GM21619 (cell line): ENCODE measurements around the gene KIF26A.
"Not testable (repeated sequence)": the region's sequence is repeated elsewhere in the genome, so short reads cannot be mapped to it uniquely, and the experiment has no call there.

ENCODE experiments used
- ATAC-seq: cut with Tn5 transposase; IDR thresholded peaks from one replicate; pipeline ENCODE4 v1.9.1; 2021; ENCODE audit not compliant: unreplicated experiment

Gene KIF26A

GRCh38 chr14:104219731-104220214, 81.4 kb downstream of the KIF26A start:
- ATAC-seq: no peak

DNA sequence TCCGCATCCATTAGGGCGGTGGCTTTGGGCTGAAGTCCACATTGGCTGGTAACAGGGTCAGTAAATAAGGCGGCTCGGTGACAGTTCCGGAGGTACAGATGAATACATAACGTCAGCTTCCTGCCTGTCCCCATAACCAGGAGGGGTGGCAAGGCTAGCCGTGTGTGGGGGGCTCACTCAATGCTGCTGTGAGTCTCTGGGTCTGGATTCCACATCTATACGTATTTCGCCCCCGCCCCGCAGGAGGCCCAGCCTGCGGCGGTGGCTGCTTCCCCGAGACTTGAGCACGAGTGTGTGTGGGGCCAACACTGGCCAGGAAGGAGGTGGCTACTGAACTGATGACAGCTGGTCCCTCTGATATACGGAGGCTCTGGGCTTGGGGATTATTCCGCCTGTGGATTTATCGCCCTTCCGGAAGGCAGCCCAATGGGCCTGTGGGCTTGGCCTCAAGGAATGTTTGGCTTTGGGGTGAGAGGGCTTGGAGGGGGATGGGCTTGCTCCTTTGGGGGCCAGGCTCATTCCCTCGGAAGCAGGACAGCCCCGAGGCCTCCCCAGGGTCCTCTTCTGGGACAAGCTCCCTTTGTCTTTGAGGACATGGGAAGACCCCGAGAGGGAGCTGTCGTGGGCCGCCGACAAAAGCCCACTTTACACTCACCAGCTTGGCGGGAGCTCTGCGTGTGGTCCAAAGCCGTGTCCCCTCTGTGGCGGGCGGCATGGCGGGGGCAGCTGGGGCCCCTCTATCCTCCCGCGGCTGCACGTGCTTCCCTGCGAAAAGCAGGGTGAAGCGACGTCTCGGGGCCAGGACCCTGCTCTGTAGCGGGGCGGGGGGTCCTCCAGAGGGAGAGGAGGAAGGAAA, 82.1 kb downstream of the KIF26A start:
- ATAC-seq: no peak

DNA sequence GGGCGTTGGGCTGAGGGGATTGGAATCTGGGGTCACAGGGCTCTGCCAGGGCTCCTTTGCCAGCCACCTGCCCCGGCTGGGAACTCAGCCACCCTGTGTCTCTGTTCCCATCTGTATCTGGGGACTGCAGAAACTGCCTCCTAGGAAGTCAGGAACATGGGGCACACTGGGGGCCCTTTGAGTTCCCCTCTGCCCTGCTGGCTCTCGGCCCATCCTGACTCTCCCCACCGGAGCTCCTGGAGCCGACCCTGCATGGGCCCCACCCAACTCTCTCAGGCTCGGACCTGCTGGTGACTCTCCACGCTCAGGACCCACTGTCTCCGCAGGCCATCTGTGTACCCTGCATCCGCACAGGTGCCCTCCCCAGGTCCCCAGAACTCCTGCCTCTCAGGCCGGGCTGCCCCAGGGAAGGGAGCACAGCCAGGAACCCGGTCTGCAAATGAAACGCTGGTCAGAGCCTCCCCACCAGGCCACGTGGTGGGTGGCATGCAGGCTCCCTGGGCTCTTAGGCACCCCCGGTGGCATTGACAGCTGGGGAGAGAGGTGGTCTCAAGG, 82.8 kb downstream of the KIF26A start:
- ATAC-seq: no peak

GRCh38 chr14:104221636-104222369, 83.4 kb downstream of the KIF26A start:
- no peak for ATAC-seq

DNA sequence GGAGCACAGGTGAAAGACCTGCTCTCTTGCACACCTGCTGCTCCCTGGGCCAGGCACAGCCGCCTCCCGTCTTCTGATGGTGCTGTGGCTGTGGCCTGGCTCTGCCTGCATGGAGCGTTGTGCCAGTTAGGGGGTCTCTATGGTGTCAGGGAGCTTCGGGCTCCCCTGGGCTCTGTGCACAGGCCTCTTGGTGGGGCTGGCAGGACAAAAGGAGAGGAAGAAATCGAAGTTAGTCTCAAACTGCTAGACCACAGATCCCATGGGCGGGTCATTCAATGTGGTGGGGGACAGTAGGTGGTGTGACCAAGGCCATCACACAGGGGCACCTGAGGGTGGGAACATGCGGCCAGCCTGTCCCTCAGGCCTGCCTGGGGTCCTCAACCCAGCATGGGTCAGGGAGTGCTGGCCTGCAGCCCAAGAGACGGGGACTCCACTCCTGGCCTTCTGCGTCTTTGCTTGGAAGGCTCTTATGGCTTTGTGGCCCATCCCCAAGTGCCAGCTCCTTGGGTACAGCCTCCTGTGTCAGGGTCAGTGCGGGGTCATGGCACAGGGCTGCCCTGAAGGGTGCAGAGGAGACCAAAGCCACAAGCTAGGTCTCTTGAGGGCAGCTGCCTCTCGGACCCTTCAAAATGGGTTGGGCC, 84.1 kb downstream of the KIF26A start:
- ATAC-seq: no peak

- no peak for ATAC-seq
Measured at GRCh38 chr14:104223101-104224041, 85.0 kb downstream of the KIF26A start.

- no peak for ATAC-seq
Measured at GRCh38 chr14:104224131-104224505, 85.7 kb downstream of the KIF26A start.

- ATAC-seq: no peak
Measured at GRCh38 chr14:104224506-104225277, 86.3 kb downstream of the KIF26A start.

- ATAC-seq: not testable (repeated sequence)
Measured at GRCh38 chr14:104225278-104226190, 87.1 kb downstream of the KIF26A start.

- no peak for ATAC-seq
Measured at GRCh38 chr14:104226421-104227383, 88.3 kb downstream of the KIF26A start.

- ATAC-seq: no peak
Measured at GRCh38 chr14:104227806-104228205, 89.4 kb downstream of the KIF26A start.

DNA sequence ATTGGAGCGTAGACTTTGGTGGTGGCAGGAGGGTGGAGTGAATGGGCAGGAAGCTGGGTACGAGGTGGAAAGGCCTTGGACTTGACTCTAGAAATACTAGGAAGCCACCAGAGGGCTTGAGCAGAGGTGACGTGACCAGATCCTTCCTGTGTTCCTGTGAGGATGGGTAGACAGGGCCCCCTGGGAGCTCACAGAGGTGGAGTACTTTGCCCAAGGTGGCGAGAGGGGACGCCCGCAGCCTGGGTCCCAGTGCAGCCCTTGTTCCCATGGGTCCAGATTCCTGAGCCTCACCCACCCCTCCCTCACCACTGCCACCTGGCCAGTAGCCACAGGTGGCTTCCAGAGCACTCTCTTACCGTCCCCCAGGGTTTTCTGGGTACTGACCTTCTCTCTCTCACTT, 89.8 kb downstream of the KIF26A start:
- ATAC-seq: no peak

DNA sequence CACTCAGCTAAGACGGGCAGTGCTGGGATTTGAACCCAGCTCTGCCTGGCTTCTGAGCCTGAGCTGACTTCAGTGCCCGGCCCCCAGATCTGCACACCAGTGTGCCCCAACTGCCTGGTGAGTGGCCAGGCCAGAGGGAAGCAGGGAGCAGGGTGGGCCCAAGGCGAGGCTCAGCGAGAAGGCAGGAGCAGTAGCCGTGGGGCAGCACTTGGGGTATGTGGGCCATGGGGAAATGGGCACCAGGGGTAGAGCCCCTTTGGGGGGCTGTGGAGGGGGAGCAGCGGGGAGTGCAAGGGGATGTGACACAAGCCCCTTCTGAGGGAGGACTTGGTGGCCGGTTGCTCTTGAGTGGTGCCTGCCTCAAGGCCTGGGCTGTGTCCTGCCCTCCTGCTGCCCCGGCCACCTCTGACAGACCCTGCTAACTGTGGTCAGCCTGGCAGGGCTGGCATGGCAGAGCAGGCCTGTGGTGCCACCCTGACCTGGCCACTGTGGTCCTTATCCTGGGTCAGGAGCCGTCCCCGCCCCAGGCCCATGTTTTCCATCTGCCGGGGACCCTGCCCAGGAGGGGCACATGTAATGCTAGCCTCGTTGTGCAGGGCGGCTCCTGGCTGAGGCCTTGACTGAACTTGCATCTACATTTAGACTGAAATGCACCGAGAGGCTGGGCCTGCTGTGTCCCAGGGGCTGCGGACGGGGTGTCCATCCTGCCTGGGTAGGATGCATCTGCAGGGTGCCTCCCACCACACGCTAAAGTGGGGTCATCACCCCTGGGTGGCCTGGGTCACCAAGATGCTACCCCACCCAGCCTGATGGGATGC, 90.5 kb downstream of the KIF26A start:
- no peak for ATAC-seq

GRCh38 chr14:104229534-104230055, 91.2 kb downstream of the KIF26A start:
- no peak for ATAC-seq

DNA sequence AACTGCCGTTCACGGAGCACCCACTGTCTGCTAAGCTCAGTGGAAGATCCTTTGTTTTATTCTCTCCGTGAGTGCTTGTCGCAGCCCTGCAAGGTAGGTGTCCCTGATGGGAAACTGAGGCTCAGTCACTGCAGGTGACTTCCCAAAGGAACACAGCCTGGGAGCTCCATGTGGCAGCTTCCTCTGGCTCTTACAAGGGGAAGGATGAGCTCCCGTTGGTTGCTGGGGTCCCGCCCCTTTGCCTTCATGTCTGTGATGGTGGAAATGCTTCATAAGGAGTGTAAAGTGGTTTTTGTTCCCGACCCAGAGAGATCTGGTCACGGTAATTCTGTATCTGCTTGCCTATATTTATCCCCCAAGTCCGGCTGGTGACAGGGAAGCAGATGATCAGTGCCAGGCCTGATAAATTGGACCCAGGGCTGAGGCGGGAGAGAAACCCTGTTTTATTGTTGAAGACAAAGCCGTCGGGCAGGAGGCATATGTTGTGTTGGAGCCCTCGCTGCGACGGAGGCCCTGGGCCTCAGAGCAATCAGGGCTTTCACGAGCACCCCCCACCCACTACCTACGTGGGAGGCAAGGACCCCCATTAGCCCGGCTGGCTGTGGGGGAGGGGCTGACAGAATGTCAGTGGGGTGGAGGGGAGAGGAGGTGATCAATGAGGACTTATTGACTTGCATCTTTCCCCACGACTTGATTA, 91.9 kb downstream of the KIF26A start:
- no peak for ATAC-seq
